Prostate gland (tissue), 2 donors: Measurements from ENCODE around the gene EGFLAM.

Experiments used
- POLR2A ChIP-seq: fragments of 450-650 bp; IDR thresholded peaks from one replicate; pipeline ENCODE4 v1.6.1; 2016; ENCODE audit warnings: antibody characterized with exemption, mild to moderate bottlenecking
- POLR2AphosphoS5 ChIP-seq: sonication (generic); formaldehyde crosslinking; IDR thresholded peaks from one replicate; pipeline ENCODE4 v1.6.1; 2017; ENCODE audit warnings: antibody characterized with exemption
- TF ChIP-seq, protein P1 (sequence below), 4 experiments: fragments of 200-600 bp in 2 of 4; fragments of 450-650 bp in 2 of 4; sonication (generic) in 2 of 4; IDR thresholded peaks; 1 replicate in 3 of 4; 2 replicates in 1 of 4; pipeline ENCODE4 v1.5.1; 2016 to 2019; ENCODE audit warnings: antibody characterized with exemption in 4 of 4, mild to moderate bottlenecking in 2 of 4, moderate library complexity in 2 of 4

DNA sequence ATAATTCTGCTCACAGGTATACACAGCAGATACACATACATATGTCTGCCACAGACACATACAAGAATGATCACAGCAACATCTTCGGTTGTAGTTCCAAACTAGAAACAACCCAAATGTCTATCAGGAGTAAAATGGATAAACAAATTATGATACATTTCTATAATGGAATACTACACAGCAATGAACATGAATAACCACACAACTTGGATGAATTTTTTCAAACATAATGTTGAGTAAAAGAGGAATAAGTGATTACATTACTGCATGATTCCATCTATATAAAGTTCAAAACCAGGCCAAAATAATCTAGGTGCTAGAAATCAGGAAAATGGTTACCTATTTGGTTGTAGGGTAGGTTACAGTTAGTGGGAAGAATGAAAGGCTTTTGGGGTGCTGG lies 4.6 kb upstream of the EGFLAM start:
- TF ChIP-seq, protein P1, sequence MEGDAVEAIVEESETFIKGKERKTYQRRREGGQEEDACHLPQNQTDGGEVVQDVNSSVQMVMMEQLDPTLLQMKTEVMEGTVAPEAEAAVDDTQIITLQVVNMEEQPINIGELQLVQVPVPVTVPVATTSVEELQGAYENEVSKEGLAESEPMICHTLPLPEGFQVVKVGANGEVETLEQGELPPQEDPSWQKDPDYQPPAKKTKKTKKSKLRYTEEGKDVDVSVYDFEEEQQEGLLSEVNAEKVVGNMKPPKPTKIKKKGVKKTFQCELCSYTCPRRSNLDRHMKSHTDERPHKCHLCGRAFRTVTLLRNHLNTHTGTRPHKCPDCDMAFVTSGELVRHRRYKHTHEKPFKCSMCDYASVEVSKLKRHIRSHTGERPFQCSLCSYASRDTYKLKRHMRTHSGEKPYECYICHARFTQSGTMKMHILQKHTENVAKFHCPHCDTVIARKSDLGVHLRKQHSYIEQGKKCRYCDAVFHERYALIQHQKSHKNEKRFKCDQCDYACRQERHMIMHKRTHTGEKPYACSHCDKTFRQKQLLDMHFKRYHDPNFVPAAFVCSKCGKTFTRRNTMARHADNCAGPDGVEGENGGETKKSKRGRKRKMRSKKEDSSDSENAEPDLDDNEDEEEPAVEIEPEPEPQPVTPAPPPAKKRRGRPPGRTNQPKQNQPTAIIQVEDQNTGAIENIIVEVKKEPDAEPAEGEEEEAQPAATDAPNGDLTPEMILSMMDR (IDR thresholded peaks at IDR 0.05), result no peak
- TF ChIP-seq POLR2A (no peak), POLR2AphosphoS5 (no peak)
